Measurements from ENCODE around the gene DENND10. TPM values are rescaled to one million over a fixed set of nuclear protein-coding genes. Genes with fewer than 3 reads are reported as not detected.

Gene DENND10
- total RNA-seq: 10 to 100 TPM; 15.6 to 32.0 TPM

DNA sequence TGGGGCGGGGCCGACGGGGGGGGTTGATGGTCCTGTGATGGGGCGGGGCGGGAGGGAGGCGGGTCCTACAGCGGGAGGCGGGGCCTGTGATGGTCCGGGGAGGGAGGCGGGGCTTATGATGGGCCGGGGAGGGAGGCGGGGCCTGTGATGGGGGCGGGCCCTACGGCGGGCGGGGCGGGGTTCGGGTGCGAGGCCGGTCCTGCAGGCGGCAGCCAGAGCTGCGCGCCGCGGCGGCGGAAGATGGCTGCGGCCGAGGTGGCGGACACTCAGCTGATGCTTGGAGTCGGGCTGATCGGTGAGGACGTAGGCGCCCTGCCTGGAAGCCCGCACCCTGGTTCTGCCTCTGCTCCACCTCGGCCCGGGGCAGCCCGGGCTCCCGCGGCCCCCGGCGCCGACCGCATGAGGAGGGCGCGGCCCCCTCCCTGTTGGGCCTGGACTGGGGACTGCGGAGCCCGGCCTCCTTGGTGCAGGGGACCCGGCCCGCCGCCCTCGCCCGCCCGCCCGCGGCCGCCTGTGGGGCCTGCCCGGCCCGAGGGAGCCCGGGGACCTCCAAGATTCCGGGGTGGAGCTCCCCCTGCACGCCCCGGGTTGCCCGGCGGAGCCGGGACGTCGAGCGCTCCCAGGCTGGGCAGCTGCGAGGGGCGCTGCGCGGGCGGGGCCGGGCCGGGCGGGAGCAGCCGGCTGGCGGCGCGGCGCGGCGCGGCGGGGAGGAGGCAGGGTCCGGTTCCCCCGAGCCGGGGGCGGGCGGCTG is at the start of gene DENND10:
Gene DENND10, plus strand, starts transcription at position 211 of the 751 bp plus-strand sequence. Its CDS starts 30 bp downstream, at position 241.
- H3K27me3 Mint-ChIP-seq: no peaks in the 10 kb centered on the region
- peak within 1 kb of the TSS; percentile 79 for H3K4me3 Mint-ChIP-seq
- peak; percentile 90 for ATAC-seq (replicated peaks)
- peaks cover 10% of the 10 kb centered on the region for H3K4me1 Mint-ChIP-seq
- peak within 1 kb of the TSS; percentile 78 for H3K27ac Mint-ChIP-seq
- no peaks in the 10 kb centered on the region for H3K9me3 Mint-ChIP-seq
- H3K36me3 Mint-ChIP-seq (ENCODE audit: low read depth): peaks cover 17% of the 10 kb centered on the region

DNA sequence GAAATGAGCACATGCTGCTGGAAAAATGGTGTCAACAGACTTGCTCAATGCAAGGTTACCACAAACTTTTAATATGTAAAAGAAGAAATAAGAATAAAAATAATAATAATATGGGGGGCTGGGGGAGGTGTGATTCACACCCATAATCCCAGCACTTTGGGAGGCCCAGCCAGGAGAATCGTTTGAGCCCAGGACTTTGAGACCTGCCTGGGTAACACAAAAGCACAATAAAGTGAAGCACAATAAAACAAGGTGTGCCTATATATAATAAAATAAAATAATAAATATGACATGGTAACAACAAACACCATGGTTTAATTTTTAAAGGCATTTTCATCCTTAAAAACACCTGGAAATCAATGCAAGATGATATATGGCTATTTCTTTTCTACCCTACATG is 48.4 kb upstream of the DENND10 start:
- Mint-ChIP-seq H3K36me3 (ENCODE audit: low read depth) (peaks cover 100% of the 10 kb centered on the region), H3K27me3 (no peaks in the 10 kb centered on the region), H3K27ac (no peak overlapping the region), H3K4me1 (peaks cover 10% of the 10 kb centered on the region), H3K4me3 (no peak overlapping the region), H3K9me3 (no peaks in the 10 kb centered on the region)
- ATAC-seq (replicated peaks): no peak

DNA sequence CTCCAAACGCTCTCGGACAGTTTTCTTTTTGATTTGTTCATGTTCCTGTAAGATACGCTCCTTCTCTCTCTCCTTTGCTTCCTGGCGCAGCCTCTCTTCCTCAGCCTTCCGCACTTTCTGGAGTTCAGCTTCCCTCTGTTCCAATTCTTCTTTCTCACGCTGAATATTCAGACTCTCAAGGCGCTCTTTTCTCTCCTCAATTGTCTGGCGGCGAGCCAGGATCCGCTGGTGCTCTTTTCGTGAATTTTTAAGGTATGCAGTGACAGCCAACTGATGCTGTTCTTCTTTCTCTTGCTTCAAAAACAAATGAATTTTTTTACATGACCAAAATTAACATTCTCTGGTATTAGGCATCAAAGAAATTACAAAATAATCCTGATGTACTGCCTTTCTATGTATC is 45.9 kb upstream of the DENND10 start:
- Mint-ChIP-seq H3K27ac (no peak overlapping the region), H3K27me3 (no peaks in the 10 kb centered on the region), H3K36me3 (ENCODE audit: low read depth) (peaks cover 100% of the 10 kb centered on the region), H3K4me1 (peaks cover 9% of the 10 kb centered on the region), H3K9me3 (no peaks in the 10 kb centered on the region), H3K4me3 (no peak overlapping the region)
- ATAC-seq (replicated peaks): no peak

DNA sequence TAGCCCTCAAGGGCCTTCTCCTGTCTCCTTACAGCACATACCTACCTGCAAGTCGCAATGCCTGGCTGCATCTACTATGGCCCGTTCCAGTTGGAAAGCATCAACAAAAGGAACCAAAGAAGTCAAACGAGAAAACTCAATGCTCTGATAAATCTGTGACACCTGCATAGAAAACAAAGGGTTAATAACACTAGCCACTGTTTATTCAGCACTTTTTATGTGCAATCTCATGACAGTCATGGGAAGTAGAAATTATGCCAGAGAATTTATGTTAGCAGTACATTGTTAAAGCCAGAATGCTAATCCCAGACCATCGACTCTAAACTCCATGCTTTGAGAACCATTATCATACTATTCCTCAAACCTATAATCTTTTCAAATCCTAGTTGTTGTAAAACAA is 44.4 kb upstream of the DENND10 start:
- peaks cover 100% of the 10 kb centered on the region for H3K36me3 Mint-ChIP-seq (ENCODE audit: low read depth)

DNA sequence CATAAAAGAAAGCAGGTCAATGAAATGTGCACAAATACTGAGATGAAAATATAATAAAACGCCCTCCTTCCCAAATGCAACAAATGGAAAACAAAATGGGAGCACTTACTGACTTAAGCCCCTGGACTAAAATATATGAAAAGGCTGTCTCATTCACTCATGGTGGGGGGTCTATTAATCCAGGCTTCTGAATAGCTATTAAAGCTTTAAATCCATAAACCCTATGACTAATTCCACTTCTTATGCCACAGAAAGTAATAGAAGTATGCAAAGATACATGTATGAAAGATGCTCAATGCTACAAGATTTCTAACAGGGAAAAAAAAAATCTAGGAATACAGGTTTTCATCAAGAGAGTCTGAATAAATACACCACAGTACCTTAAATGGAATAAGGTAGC is 43.8 kb upstream of the DENND10 start:
- Mint-ChIP-seq H3K4me3 (no peak overlapping the region), H3K36me3 (ENCODE audit: low read depth) (peaks cover 100% of the 10 kb centered on the region), H3K4me1 (peaks cover 15% of the 10 kb centered on the region), H3K27ac (no peak overlapping the region), H3K9me3 (no peaks in the 10 kb centered on the region), H3K27me3 (no peaks in the 10 kb centered on the region)
- no peak for ATAC-seq (replicated peaks)

More for the DNA sequence above, 44.4 kb upstream of the DENND10 start:
- no peak overlapping the region for H3K4me3 Mint-ChIP-seq
- H3K9me3 Mint-ChIP-seq: no peaks in the 10 kb centered on the region
- ATAC-seq (replicated peaks): no peak
- no peak overlapping the region for H3K27ac Mint-ChIP-seq
- H3K27me3 Mint-ChIP-seq: no peaks in the 10 kb centered on the region
- H3K4me1 Mint-ChIP-seq: peaks cover 12% of the 10 kb centered on the region

- H3K27me3 Mint-ChIP-seq: no peaks in the 10 kb centered on the region
- H3K4me1 Mint-ChIP-seq: peaks cover 16% of the 10 kb centered on the region
Measured at GRCh38 chr10:119061352-119061751, 42.6 kb upstream of the DENND10 start.

GRCh38 chr10:119061926-119062325 is 42.0 kb upstream of the DENND10 start:
- ATAC-seq (replicated peaks): no peak
- Mint-ChIP-seq H3K27me3 (no peaks in the 10 kb centered on the region), H3K9me3 (no peaks in the 10 kb centered on the region), H3K4me1 (peaks cover 16% of the 10 kb centered on the region), H3K27ac (peak overlapping the region; percentile 41), H3K4me3 (no peak overlapping the region), H3K36me3 (ENCODE audit: low read depth) (peaks cover 100% of the 10 kb centered on the region)

More at GRCh38 chr10:119061352-119061751, 42.6 kb upstream of the DENND10 start:
- peak overlapping the region; percentile 41 for H3K27ac Mint-ChIP-seq
- H3K9me3 Mint-ChIP-seq: no peaks in the 10 kb centered on the region
- H3K4me3 Mint-ChIP-seq: no peak overlapping the region
- ATAC-seq (replicated peaks): no peak
- peaks cover 100% of the 10 kb centered on the region for H3K36me3 Mint-ChIP-seq (ENCODE audit: low read depth)

DNA sequence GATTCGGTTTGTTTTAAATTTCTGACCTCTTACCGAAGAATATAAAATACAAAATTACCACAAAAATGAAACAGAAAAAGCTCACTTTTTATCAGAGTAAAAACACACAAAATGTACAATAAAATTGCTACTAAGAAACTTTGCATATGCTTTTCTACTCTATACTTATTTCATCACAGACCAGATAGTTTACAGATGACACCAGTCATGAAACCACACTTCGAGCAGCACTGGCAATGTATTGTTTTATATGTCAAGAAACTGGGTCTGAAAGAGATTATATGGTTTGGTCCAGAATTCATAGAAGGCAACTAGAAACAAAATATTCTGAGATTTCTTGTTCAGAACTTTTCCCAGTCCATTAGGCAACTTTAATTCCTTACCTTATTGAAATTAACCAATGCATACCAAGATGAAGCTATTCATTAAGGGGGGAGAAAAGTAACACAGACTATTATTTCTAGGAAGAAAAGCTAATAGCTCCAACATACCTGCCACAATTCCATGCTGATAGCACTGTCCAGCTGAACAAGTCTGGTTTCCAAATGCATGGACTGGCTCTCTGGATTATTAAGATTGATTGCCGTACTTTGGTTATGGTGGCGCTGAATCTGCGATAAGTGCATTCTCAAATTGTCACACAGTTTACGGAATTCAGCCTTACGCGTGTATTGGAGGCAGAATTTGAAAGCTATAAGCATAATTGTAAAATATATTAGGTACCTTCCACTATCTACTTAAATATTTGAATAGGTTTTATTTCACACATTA is 33.3 kb upstream of the DENND10 start:
- H3K4me3 Mint-ChIP-seq: no peak overlapping the region

DNA sequence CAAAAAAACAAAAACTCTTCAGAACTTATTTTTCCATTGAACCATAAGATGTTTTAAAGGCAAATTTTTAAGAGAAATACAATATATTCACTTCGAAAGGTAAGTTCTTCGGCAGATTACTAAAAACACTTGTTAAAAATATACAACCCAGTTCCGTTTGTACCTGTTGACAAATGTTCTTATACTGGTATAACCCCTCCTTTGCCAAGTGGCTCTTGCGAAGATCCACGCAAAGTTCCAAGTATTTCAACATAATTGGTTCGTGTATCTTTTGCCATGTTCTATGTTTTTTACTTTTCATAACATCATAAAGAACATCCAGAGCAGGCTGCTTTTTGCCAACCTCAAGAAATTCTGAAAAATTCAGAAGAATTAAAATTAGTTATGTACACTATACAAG is 30.3 kb upstream of the DENND10 start:
- no peak for ATAC-seq (replicated peaks)
- H3K27me3 Mint-ChIP-seq: no peaks in the 10 kb centered on the region
- H3K27ac Mint-ChIP-seq: peak overlapping the region; percentile 86
- peak overlapping the region; percentile 49 for H3K4me3 Mint-ChIP-seq
- H3K9me3 Mint-ChIP-seq: no peaks in the 10 kb centered on the region
- peaks cover 95% of the 10 kb centered on the region for H3K36me3 Mint-ChIP-seq (ENCODE audit: low read depth)
- peaks cover 33% of the 10 kb centered on the region for H3K4me1 Mint-ChIP-seq

More for the DNA sequence above, 33.3 kb upstream of the DENND10 start:
- Mint-ChIP-seq H3K27ac (peak overlapping the region; percentile 78), H3K4me1 (peaks cover 21% of the 10 kb centered on the region), H3K27me3 (no peaks in the 10 kb centered on the region), H3K36me3 (ENCODE audit: low read depth) (peaks cover 99% of the 10 kb centered on the region), H3K9me3 (no peaks in the 10 kb centered on the region)
- ATAC-seq (replicated peaks): peak; percentile 24

DNA sequence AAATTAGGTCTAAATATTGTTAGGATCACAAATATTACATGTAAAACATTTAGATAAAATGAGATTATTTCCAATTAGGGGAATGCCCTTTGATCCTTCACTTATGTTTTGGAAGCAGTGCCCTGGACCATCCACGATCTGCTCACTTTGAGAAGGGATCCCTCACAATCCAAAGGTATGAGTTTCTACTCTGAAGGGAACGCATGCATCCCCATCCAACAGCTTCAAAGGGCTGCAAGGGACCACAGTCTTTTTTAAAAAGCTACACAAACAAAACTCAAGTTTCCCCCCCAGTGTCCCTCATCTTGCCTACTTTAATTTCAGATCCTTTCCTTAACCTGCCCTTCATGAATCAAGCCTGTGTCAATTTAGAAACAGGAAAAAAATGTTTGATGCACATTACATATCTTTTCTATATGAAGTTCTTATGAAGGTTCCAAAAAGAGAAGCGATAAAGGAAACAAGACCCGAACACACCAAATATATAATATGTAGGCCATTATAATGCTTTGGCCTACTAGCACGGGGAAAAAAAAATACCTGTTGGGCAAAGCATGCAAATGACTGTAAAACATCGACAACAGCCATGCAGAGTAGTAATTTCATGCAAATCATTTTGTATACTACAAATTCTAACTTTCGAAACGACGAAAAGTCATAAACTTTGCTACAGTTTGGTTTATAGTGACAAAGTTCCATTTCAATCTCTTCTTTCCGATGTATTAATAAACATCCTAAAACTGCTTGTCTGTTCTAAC is 25.3 kb upstream of the DENND10 start:
- Mint-ChIP-seq H3K27me3 (no peaks in the 10 kb centered on the region), H3K4me1 (peaks cover 18% of the 10 kb centered on the region), H3K27ac (peak overlapping the region; percentile 95), H3K9me3 (no peaks in the 10 kb centered on the region), H3K4me3 (peak overlapping the region; percentile 100), H3K36me3 (ENCODE audit: low read depth) (peaks cover 73% of the 10 kb centered on the region)
- ATAC-seq (replicated peaks): no peak

- Mint-ChIP-seq H3K27ac (peak overlapping the region; percentile 95), H3K4me3 (peak overlapping the region; percentile 100), H3K9me3 (no peaks in the 10 kb centered on the region), H3K4me1 (peaks cover 15% of the 10 kb centered on the region), H3K27me3 (no peaks in the 10 kb centered on the region), H3K36me3 (ENCODE audit: low read depth) (peaks cover 61% of the 10 kb centered on the region)
- ATAC-seq (replicated peaks): peak; percentile 78
Measured at GRCh38 chr10:119079599-119080520, 24.1 kb upstream of the DENND10 start.

GRCh38 chr10:119080521-119081259 is 23.2 kb upstream of the DENND10 start, which contains the start of gene EIF3A:
Gene EIF3A (minus strand): TSS chr10:119080817. CDS start chr10:119080676, 141 bp downstream.
- H3K27ac Mint-ChIP-seq: peak within 1 kb of the TSS; percentile 95
- H3K27me3 Mint-ChIP-seq: no peaks in the 10 kb centered on the region
- peak; percentile 87 for ATAC-seq (replicated peaks)
- H3K4me3 Mint-ChIP-seq: peak within 1 kb of the TSS; percentile 100
- H3K36me3 Mint-ChIP-seq (ENCODE audit: low read depth): peaks cover 53% of the 10 kb centered on the region
- no peaks in the 10 kb centered on the region for H3K9me3 Mint-ChIP-seq
- H3K4me1 Mint-ChIP-seq: peaks cover 15% of the 10 kb centered on the region

DNA sequence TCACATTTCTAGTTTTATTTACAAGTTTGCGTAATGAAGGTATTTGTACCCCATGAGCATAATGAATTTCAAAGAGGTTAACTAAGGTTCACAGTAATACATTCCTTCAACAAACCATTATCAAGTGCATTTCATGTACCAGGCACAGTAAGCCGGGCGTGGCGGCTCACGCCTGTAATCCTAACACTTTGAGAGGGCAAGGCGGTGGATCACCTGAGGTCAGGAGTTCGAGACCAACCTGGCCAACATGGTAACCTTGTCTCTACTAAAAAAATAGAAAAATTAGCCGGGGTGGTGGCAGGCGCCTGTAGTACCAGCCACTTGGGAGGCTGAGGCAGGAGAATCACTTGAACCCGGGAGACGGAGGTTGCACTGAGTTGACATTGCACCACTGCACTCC is 19.0 kb upstream of the DENND10 start:
- peaks cover 14% of the 10 kb centered on the region for H3K36me3 Mint-ChIP-seq (ENCODE audit: low read depth)

More for the DNA sequence above, 19.0 kb upstream of the DENND10 start:
- H3K9me3 Mint-ChIP-seq: no peaks in the 10 kb centered on the region
- H3K4me1 Mint-ChIP-seq: peaks cover 16% of the 10 kb centered on the region
- no peaks in the 10 kb centered on the region for H3K27me3 Mint-ChIP-seq
- ATAC-seq (replicated peaks): no peak
- no peak overlapping the region for H3K4me3 Mint-ChIP-seq
- H3K27ac Mint-ChIP-seq: no peak overlapping the region
